GM21515 (cell line): ENCODE results near the gene TFAP2B.
A peak's percentile ranks its signal among the peaks of the same experiment; 100 is the strongest.

ENCODE experiments used
- ATAC-seq: cut with Tn5 transposase; IDR thresholded peaks from one replicate; pipeline ENCODE4 v1.9.1; 2021; ENCODE audit not compliant: unreplicated experiment

The TFAP2B gene

GRCh38 chr6:50818673-50819072, at the start of gene TFAP2B:
Gene TFAP2B, plus strand, starts transcription at chr6:50818871. Its CDS starts 21 bp downstream, at chr6:50818892.
- ATAC-seq: no peak

GRCh38 chr6:50778696-50779095, 40.0 kb upstream of the TFAP2B start:
- no peak for ATAC-seq

GRCh38 chr6:50780382-50780781, 38.3 kb upstream of the TFAP2B start:
- ATAC-seq: no peak

GRCh38 chr6:50785921-50786320, 32.8 kb upstream of the TFAP2B start:
- no peak for ATAC-seq

GRCh38 chr6:50791900-50792508, 26.7 kb upstream of the TFAP2B start:
- ATAC-seq: peak; percentile 75

GRCh38 chr6:50792771-50793170, 25.9 kb upstream of the TFAP2B start:
- no peak for ATAC-seq

- ATAC-seq: no peak
Observed at GRCh38 chr6:50795574-50795973, 23.1 kb upstream of the TFAP2B start.

GRCh38 chr6:50804283-50804682, 14.4 kb upstream of the TFAP2B start:
- no peak for ATAC-seq

GRCh38 chr6:50807035-50807434, 11.6 kb upstream of the TFAP2B start:
- ATAC-seq: no peak

GRCh38 chr6:50815436-50816114, 3.1 kb upstream of the TFAP2B start:
- peak; percentile 59 for ATAC-seq

GRCh38 chr6:50816115-50816675, 2.5 kb upstream of the TFAP2B start:
- peak; percentile 84 for ATAC-seq

GRCh38 chr6:50816947-50817645, 1.6 kb upstream of the TFAP2B start:
- ATAC-seq: no peak

GRCh38 chr6:50817646-50817950, 1.1 kb upstream of the TFAP2B start:
- no peak for ATAC-seq

GRCh38 chr6:50818020-50818419, 651 bp upstream of the TFAP2B start:
- ATAC-seq: no peak

GRCh38 chr6:50819466-50819903, 814 bp downstream of the TFAP2B start:
- ATAC-seq: no peak

- no peak for ATAC-seq
Observed at GRCh38 chr6:50819904-50820868, 1.5 kb downstream of the TFAP2B start.

GRCh38 chr6:50820869-50821264, 2.2 kb downstream of the TFAP2B start:
- no peak for ATAC-seq

- ATAC-seq: no peak
Observed at GRCh38 chr6:50821441-50822077, 2.9 kb downstream of the TFAP2B start.

- no peak for ATAC-seq
Observed at GRCh38 chr6:50822078-50822476, 3.4 kb downstream of the TFAP2B start.
